B cell (primary cell): ENCODE measurements around the gene TRIM72. TPM values are rescaled to one million over a fixed set of nuclear protein-coding genes. Genes with fewer than 3 reads are reported as not detected.

ENCODE experiments used
- ATAC-seq: fragments of 200-7000 bp; cut with Tn5 transposase; one replicate; pipeline ENCODE4 v1.10.0; 2021; ENCODE audit warnings: low read depth, mild to moderate bottlenecking, moderate number of reproducible peaks, moderate library complexity
- CTCF ChIA-PET: fragments of 350-600 bp; sonication (Branson Sonifier 250); formaldehyde crosslinking; loops from one replicate; lab custom pipeline; 2021; ENCODE audit warnings: antibody characterized with exemption, inconsistent platforms; lab: Charles Lee
- POLR2A ChIA-PET: fragments of 350-600 bp; sonication (Branson Sonifier 250); formaldehyde crosslinking; loops from one replicate; lab custom pipeline; 2021; ENCODE audit warnings: antibody characterized with exemption; lab: Charles Lee
- DNase-seq: peaks from one replicate; pipeline ENCODE4 v3.0.0; 2013
- H2AFZ ChIP-seq: 2 replicates; pipeline ENCODE4 v1.6.1; 2012; ENCODE audit warnings: mild to moderate bottlenecking, low read depth, low read length; ENCODE audit not compliant: insufficient read depth, poor library complexity, severe bottlenecking
- H3K27ac ChIP-seq, 2 donors: 1 replicate in 1 of 2; 2 replicates in 1 of 2; pipeline ENCODE4 v1.5.1; 2012 to 2013; ENCODE audit warnings: low read length in 2 of 2, mild to moderate bottlenecking in 2 of 2, moderate library complexity in 1 of 2
- H3K27me3 ChIP-seq, 4 experiments: fragments of 200-600 bp in 1 of 4; sonication (generic) in 1 of 4; replicated peaks in 1 of 4; 1 replicate in 2 of 4; 2 replicates in 2 of 4; pipeline versions ENCODE4 v1.6.1 to v1.7.0; 2013 to 2016; ENCODE audit warnings: low read length in 3 of 4, mild to moderate bottlenecking in 2 of 4, mixed read lengths in 1 of 4, moderate library complexity in 1 of 4; ENCODE audit not compliant: insufficient read depth in 4 of 4, control insufficient read depth in 3 of 4; ENCODE audit errors: control extremely low read depth in 1 of 4
- H3K36me3 ChIP-seq, 2 experiments: replicated peaks in 1 of 2; 1 replicate in 1 of 2; 2 replicates in 1 of 2; pipeline versions ENCODE4 v1.6.1 to v1.7.1; 2013; ENCODE audit warnings: low read length in 1 of 2; ENCODE audit not compliant: insufficient read depth in 2 of 2, control insufficient read depth in 1 of 2; ENCODE audit errors: control extremely low read depth in 1 of 2, extremely low read depth in 1 of 2
- H3K4me1 ChIP-seq, 2 donors: fragments of 200-600 bp in 1 of 2; sonication (generic) in 1 of 2; 1 replicate in 1 of 2; 2 replicates in 1 of 2; pipeline versions ENCODE4 v1.5.1 to v1.6.1; 2013 to 2017; ENCODE audit warnings: low read length in 2 of 2; ENCODE audit not compliant: control insufficient read depth in 2 of 2, insufficient read depth in 2 of 2
- H3K4me2 ChIP-seq: replicated peaks from 2 replicates; pipeline ENCODE3; 2012; ENCODE audit warnings: mild to moderate bottlenecking, low read depth, low read length; ENCODE audit not compliant: poor library complexity, severe bottlenecking
- H3K4me3 ChIP-seq, 5 experiments: fragments of 200-600 bp in 1 of 5; sonication (generic) in 1 of 5; 1 replicate in 3 of 5; 2 replicates in 2 of 5; pipeline versions ENCODE4 v1.5.1 to v1.7.0; 2011 to 2016; ENCODE audit warnings: low read length in 4 of 5, mild to moderate bottlenecking in 4 of 5, low read depth in 2 of 5, control low read depth in 1 of 5, moderate library complexity in 1 of 5; ENCODE audit not compliant: insufficient read depth in 1 of 5; ENCODE audit errors: control extremely low read depth in 1 of 5, extremely low read depth in 1 of 5
- H3K79me2 ChIP-seq: fragments of 200-600 bp; sonication (generic); one replicate; pipeline ENCODE4 v1.6.0; 2016; ENCODE audit warnings: low read length; ENCODE audit not compliant: control insufficient read depth, insufficient read depth
- H3K9ac ChIP-seq: fragments of 200-600 bp; sonication (generic); 2 replicates; pipeline ENCODE4 v1.6.1; 2017; ENCODE audit warnings: mild to moderate bottlenecking, low read length, moderate library complexity
- H3K9me3 ChIP-seq, 3 donors: one replicate each; pipeline versions ENCODE4 v1.6.1 to v1.7.1; 2013; ENCODE audit warnings: low read length in 2 of 3; ENCODE audit not compliant: control insufficient read depth in 2 of 3, insufficient read depth in 1 of 3; ENCODE audit errors: control extremely low read depth in 1 of 3
- H4K20me1 ChIP-seq: 2 replicates; pipeline ENCODE4 v1.6.0; 2012; ENCODE audit warnings: mild to moderate bottlenecking, low read length; ENCODE audit not compliant: insufficient read depth, control insufficient read depth, poor library complexity, severe bottlenecking
- H3K27ac Mint-ChIP-seq: one replicate; pipeline ENCODE4 v1.8.0; 2021; ENCODE audit warnings: mixed read lengths
- H3K27me3 Mint-ChIP-seq: one replicate; pipeline ENCODE4 v1.8.0; 2021; ENCODE audit warnings: mixed read lengths
- H3K4me1 Mint-ChIP-seq: one replicate; pipeline ENCODE4 v1.8.0; 2021; ENCODE audit warnings: mixed read lengths
- H3K4me3 Mint-ChIP-seq: one replicate; pipeline ENCODE4 v1.8.0; 2021; ENCODE audit warnings: mixed read lengths
- H3K9me3 Mint-ChIP-seq: one replicate; pipeline ENCODE4 v1.8.0; 2022; ENCODE audit warnings: mixed read lengths; ENCODE audit not compliant: insufficient read depth
- CTCF ChIP-seq: fragments of 200-600 bp; IDR thresholded peaks from one replicate; pipeline ENCODE4 v1.8.0; 2022; ENCODE audit warnings: antibody characterized with exemption, mild to moderate bottlenecking
- EZH2 ChIP-seq: IDR thresholded peaks from 2 replicates; pipeline ENCODE4 v1.6.1; 2012; ENCODE audit warnings: borderline replicate concordance, low read depth, mild to moderate bottlenecking, moderate library complexity, low read length; ENCODE audit not compliant: insufficient read depth, poor library complexity, severe bottlenecking
- WGBS: methylation state at CpG from one replicate; pipeline ENCODE4 v1.1.5; 2013; ENCODE audit warnings: missing lambda C conversion rate; ENCODE audit not compliant: insufficient coverage; 5-methylcytosine and 5-hydroxymethylcytosine counted together
- intact Hi-C: fragments of 100-400 bp; cut with micrococcal nuclease; formaldehyde crosslinking; loops from one replicate; pipeline ENCODE4 v1.10.0; 2022
- polyA plus RNA-seq: library from polyadenylated mRNA; depleted of rRNA; stranded (reverse); fragments of >200 nt; gene quantifications from 2 replicates; pipeline ENCODE4 v1.2.3, GENCODE V29; 2012
- total RNA-seq, 2 donors: library from RNA; stranded (reverse); fragments of 120-200 nt in 1 of 2; gene quantifications; 1 replicate in 1 of 2; 2 replicates in 1 of 2; pipeline versions ENCODE4 v1.2.3 to v1.2.4, GENCODE V29; 2013 to 2022

The TRIM72 gene
- total and polyA plus RNA-seq, 2 donors (not counting 1 experiment from before 2014, with no cell fraction given): 0.03 to 0.05 TPM

- Histone ChIP-seq H3K4me1 (peaks cover 32 to 48% of the 10 kb centered on the region in 2 donors), H3K9me3 (peaks cover 0 to 4% (median 0%) of the 10 kb centered on the region in 3 donors), H3K27me3 (no peaks in the 10 kb centered on the region), H3K36me3 (peaks cover 0 to 20% of the 10 kb centered on the region in 2 experiments), H4K20me1 (peaks cover 29% of the 10 kb centered on the region), H3K9ac (peak within 1 kb of the TSS; percentile 78), H3K79me2 (peaks cover 15% of the 10 kb centered on the region), H3K4me2 (peak within 1 kb of the TSS; percentile 90), H3K4me3 (peak within 1 kb of the TSS; percentile 59 to 86 (median 78)), H2AFZ (peak within 1 kb of the TSS; percentile 74), H3K27ac (peak within 1 kb of the TSS; percentile 62 to 73)
- under 1% methylated on average over 58 of the region's 69 CpGs for WGBS
- Mint-ChIP-seq H3K27me3 (no peaks in the 10 kb centered on the region), H3K4me1 (peaks cover 55% of the 10 kb centered on the region), H3K27ac (peak within 1 kb of the TSS; percentile 95), H3K9me3 (no peaks in the 10 kb centered on the region), H3K4me3 (peak within 1 kb of the TSS; percentile 92)
- ChIA-PET CTCF (interaction anchor here (0.8 to 4.0 kb wide), 12 partner anchors 9 to 258 kb away, joined by 3 to 35 read pairs (median 6); partner anchors contain the start of genes FUS, PYDC1 and TRIM72), POLR2A (interaction anchor here (0.5 to 3.9 kb wide), 14 partner anchors 9 to 234 kb away, joined by 3 to 36 read pairs (median 5); partner anchors contain the start of genes FUS, KAT8, ZNF646 and ZNF668)
- peak; percentile 34 for ATAC-seq
- intact Hi-C loops: loop anchor here (2.0 to 5.0 kb wide), 5 partner anchors 60 to 255 kb away; partner anchors contain the start of genes ARMC5 and ZNF843
- DNase-seq: no peak
- no peak for TF ChIP-seq CTCF
- TF ChIP-seq EZH2: no peak
Measured at GRCh38 chr16:31202414-31203375, 11.2 kb upstream of the TRIM72 start, which contains the start of gene PYCARD. TSS of gene PYCARD (minus strand) at chr16:31202760. CDS start at chr16:31202690, 70 bp downstream.
